IPS DF 19.7 (cell line): Measurements from ENCODE around the gene KCNG2.

Source experiments
- DNase-seq: peaks from one replicate; pipeline ENCODE4 v3.0.0-alpha.2; 2013; ENCODE audit warnings: low read depth, low spot score

KCNG2 gene

DNA sequence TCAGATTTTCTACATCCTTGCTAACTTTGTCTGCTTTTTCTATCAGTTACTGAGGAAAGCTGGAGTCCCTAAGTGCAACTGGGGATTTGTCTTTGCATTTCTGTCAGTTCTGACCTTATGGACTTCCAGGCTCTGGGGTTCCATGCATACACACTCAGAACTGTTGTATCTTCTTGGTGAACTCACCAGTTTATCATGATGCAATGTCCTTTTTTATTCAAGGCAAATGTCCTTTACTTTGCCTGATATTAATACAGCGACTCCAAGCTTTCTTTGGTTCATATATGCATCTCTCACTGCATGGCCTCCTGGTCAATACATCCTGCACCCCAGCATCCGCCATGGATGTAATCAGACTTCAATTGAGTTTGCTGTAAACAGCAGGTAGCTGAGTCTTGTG is 109.0 kb downstream of the KCNG2 start:
- DNase-seq = no peak

DNA sequence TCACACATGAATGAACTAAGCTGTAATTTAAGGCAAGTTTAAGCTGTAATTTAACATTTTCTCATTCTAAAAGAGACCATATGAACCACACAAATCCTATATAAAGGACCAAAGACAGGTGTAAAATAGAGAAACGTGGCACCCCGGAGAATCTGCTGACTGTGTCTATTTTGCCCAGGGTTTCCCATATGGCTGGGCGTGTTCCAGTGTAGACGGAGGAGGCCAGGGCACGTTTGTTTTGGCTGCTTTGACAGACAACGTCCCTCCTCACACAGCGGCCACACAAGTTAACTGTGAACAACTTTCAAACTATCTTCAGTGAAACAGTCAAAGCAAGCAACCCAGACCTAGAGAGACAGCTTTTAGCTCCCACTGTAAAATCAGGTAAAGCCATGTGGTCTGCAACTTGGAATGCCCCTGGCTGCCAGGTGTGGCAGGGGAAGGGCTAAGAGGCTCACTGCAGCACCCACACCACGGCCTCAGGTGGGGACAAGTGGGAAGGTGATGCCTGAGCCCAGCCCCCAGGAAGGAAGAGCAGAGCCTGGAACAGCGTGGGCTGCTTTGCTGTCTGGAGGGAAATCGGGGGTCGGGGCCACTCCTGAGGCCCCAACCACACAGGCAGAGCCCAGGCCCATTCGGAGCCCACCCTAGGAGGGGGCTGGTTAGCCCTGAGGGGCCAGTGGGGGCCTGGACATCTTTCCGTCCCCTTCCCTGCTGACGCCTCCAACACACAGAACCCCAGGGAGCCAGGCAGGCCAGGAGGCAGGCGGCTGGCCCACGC is 113.0 kb downstream of the KCNG2 start:
- DNase-seq = no peak

DNA sequence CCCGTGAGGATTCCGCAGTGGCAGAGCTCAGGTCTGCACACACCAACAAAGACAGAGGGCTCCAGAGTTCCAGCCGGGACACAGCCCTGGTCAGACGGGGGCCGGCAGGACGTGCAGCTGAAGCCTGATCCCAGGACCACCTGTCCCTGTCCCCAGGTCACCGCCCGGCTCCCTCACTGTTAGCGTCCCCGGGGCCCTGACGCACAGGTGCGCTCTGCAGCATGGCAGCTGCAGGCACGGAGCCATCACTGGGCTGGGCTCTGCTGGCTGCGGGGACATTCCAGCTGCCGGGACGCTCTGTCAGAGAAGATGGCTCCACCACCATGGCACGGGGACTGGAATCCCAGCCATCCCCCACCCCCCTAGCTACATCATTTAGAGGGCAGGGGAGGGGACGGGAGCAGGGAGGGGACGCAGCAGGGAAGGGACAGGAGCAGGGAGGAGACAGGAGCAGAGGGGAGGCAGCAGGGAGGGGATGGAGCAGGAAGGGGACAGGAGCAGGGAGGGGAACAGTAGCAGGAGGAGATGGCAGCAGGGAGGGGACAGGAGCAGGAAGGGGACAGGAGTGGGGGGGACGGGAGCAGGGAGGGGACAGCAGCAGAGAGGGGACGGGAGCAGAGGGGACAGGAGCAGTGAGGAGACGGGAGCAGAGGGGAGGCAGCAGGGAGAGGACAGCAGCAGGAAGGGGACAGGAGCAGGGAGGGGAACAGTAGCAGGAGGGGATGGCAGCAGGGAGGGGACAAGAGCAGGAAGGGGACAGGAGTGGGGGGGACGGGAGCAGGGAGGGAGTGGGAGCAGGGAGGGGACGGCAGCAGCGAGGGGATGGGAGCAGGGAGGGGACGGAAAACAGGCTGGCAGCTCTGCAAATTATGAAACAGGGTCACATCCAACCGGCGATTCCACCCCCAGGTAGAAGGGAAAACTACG is 113.9 kb downstream of the KCNG2 start:
- DNase-seq = no peak

DNA sequence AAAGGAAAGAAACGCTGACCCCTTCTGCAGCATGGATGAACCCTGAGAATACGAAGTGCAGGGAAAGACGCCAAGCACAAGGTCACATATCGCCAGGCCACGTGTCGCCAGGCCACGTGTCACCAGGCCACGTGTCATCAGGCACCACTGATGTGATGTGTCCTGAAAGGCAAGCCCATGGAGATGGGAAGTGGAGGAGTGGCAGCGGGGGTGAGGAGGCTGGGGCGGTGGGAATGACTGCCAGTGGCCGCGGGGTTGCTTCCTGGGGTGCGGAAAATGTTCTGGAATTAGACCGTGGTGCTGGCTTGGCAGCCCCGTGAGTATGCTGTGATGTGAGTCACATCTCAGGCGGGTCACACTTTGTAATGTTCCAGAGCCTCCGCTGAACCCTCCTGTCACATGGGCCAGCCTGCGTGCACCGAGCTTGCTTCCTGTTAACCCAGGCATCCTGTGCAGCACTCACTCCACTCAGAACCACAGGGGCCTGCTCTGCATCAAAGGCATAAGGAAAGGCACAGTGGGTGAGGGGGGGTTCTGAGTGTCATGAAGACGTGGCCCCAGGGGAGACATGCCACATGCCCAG is 114.8 kb downstream of the KCNG2 start:
- no peak for DNase-seq

DNA sequence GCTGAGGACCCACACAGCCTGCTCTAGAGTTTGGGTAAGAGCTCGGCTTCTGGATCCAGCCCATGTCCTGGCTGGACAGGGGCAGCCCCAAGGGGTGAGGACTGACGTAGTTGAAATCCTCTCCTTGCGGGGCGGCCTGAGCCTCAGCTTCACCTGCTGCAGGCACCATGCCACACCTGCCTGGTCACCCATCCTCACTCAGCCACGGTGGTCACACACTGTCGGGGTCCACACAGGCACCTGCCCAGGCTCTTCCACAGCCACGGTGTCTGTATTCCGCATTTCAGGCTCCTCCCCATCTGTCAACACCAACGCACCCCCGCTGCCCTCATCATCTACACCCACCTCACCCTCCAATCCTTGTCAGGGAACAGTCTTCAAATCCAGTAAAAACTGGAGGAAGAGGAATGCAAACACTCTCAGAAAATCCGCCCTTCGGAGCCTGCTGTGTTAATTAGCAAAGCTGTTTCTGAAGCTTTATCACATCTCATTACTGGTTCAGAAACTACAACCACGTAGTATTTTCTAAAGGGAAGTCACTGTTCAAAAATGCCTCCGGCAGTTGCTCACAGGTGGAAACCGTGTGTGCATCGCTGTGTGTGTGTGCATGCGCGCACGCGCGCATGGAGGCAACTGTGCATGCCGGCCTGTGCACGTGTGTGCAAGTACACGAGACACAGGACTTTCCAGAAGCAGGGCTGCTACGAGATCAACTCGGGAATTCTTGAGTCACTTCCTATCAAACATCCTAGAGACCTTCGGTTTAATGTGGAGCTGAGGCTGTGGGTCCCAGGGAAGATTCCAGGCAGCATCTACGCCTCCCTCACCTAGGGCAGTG is 115.5 kb downstream of the KCNG2 start:
- DNase-seq = no peak

DNA sequence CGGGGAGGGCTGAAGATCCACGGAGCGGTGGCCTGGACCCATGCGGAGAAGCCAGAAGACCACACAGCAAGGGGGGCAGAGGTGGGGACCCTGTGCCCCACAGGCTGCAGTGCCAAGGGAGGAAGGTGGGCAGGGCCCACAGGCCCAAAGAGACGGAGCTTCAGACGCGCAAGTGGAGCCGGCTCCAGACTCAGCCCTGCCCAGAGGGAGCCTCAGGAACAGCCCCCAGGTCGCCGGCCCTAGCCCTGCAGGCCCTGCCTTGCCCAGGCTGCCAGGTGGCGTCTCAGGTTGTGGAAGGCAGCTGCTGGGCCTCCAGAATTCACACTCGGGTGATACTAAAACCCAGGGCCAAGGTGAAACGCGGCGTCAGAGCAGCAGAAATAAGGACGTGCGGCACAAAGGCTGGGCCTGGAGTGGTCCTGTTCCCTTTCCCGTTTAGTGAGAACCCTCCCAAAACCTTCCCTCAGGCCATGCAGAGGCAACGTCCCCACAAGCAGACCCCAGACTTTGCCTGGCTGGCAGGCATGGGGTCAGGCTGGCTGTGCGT is 116.9 kb downstream of the KCNG2 start:
- no peak for DNase-seq

DNA sequence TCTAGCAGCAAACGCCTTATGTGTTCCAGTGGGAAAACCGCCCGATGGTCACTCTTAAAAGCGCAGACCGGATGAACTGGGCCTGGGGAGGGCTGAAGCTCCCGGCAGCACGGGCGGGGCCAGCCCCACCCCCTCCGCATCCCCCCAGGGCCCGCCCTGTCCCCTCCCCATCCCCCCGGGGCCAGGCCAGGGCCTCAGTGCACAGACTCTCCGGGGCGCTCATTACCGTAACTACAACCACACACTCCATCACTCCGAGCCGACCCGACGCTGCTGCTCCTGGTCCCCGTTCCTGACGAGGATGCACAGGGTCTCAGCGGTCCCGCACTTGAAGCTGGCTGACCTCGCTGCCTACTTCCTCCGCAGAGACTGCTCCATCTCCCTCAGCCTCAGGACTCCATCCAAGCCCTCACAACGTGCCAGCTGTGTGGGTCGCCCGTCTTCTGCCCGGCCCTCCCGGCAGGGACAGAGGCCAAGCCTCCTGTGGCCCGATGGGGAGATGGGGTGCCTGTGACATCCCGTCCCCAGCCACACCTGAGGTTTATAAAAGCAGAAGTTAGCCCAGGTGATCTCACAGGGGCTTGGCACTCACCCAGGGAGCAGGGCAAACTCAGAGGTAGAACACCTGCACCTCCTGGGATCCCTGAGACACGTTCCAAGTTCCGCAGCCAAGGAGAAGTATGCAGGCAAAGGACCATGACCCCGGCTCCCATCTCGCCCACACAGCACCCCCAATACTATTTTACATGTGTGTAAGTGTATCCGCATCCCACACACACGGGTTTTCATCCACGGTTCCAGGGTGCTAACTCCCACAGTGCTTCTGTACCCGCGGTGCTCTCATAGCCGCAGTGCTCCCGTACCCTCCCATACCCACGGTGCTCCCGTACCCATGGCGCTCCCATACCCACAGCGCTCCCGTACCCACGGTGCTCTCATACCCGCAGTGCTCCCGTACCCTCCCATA is 117.7 kb downstream of the KCNG2 start:
- DNase-seq = no peak

DNA sequence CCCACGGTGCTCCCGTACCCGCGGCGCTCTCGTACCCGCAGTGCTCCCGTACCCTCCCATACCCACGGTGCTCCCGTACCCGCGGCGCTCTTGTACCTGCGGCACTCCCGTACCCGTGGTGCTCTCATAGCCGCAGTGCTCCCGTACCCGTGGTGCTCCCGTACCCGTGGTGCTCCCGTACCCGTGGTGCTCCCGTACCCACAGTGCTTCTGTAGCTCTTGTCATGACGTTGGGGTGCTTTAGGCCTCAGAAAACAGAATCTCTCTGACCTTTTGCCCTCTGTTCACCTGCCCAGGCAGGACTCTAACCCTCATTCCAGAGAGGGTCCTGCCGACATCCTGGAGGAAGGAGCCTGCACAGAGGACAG is 118.4 kb downstream of the KCNG2 start:
- DNase-seq = no peak

DNA sequence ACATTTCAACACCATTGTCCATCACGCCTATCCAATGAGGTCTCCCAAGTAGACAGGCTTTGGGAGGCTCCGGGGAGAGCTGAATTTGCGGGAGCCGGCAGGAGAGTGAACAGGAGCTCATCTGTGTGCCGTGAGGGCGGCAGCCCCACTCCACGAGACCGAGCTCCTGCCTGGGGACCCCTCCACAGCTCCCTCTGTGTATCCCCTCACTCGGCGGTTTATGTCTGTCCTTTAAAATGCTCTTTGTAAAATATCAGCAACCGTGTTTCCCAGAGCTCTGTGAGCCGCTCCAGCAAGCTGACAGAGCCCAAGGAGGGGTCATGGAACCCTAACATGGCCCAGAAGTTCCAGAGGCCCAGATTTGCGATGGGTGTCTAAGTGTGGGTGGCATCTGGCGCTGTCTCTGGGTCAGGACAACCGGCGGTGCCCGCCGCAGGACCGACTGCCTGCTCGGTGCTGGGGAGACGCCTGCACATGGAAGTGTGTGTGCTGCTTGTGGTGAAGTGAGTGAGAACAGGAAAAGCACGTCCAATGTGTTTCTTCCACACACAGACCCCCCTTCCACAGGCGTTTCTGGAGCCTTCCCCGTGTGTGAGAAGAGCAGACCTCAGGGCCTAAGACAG is 118.9 kb downstream of the KCNG2 start:
- no peak for DNase-seq

DNA sequence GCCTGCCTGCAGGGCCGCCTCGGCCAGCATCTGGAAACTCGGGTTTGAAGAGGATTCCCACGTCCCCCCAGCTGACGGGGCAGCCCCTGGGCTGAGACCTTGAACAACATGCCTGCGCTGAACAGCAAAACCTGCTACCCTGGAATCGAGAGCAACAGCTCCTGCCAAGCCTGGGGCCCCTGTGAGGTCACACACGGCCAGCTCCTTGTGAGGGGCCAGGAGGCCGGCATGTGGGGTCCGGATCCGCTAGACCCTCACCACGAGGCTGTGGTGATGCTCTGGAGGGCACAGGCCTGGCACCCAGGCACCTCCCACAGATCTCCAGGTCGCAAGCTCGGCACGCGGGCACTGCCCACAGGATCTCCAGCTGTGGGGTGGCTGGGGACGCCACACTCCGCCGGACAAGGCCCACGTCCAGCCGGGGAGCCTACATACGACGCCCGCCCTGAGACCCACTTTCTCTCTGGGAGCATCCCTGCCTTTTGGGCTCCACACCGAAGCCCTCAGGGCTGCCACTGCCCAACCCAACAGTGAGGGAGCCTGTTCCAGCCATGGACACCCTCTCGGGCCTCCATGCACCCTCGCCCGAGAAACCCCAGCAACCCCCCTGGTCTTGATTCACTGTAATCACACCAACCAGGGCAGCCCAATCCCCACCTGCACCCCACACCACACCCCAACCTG is 119.6 kb downstream of the KCNG2 start:
- DNase-seq = no peak

DNA sequence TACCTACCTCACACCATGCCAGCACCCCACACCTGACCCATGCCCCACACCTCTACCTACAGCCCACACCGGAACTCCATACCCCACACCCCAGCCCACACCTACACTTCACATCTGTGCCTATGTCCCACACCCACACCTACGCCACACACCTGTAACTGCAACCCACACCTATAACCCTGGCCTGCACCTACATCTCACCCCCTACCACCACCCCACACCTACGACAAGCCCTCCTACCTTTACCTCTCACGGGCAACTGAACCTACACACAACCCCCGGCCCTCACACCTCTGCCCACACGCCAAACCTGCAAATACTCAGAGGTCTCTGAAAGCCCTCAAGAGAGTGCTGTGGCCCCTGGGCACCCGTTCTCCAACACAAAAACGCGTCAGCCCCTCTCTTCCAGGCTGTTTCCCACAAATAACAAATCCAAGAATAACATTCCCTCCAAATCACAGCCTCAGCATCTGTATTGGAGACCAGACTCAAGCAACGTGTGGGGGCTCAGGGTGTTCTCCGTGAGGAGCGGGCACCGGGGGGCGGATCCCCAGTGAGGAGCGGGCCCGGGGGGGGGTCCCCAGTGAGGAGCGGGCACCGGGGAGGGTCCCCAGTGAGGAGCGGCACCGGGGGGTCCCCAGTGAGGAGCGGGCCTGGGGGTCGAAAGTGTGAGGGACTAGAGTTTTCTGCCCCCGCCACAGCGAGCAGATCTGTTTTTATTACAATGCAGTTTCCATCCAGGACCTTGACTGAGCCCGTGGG is 120.3 kb downstream of the KCNG2 start:
- no peak for DNase-seq

DNA sequence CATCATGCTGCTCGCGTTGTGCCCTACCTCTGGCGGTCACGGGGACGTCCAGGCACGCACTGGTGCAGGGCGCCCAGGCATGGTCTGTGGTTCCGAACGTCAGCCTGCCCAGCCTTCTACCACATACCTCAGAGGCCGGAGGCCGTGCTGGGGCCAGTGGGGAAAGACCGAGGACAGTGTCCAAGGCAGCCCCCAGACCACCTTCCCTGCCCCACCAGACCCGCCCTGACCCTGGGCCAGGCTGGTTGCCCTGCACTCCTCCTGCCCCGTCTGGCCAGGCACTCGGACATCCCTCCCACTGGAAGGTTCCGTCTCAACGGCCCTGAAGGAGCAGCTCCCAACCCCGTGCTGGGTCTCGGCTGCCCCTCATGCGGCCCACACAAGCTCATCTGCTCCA is 120.9 kb downstream of the KCNG2 start:
- no peak for DNase-seq

DNA sequence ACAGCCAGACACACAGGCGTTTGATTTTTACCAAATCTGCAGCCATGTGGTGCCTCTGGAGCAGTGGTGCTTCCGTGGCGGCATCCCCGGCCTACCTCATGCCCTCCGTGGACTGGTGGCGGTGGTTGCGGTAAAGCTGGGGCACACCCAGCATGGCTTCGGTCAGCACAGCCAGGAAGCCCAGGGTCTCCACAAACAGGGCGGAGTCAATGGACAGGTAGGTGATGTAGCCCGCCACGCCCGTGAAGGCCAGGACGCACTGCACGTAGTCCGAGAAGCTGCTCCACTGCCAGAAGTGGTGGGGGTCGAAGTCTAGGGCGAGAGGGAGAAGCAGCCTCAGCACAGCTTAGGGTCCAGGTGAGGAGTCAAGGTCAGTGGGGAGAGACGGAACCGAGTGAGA is 121.4 kb downstream of the KCNG2 start:
- DNase-seq = no peak

DNA sequence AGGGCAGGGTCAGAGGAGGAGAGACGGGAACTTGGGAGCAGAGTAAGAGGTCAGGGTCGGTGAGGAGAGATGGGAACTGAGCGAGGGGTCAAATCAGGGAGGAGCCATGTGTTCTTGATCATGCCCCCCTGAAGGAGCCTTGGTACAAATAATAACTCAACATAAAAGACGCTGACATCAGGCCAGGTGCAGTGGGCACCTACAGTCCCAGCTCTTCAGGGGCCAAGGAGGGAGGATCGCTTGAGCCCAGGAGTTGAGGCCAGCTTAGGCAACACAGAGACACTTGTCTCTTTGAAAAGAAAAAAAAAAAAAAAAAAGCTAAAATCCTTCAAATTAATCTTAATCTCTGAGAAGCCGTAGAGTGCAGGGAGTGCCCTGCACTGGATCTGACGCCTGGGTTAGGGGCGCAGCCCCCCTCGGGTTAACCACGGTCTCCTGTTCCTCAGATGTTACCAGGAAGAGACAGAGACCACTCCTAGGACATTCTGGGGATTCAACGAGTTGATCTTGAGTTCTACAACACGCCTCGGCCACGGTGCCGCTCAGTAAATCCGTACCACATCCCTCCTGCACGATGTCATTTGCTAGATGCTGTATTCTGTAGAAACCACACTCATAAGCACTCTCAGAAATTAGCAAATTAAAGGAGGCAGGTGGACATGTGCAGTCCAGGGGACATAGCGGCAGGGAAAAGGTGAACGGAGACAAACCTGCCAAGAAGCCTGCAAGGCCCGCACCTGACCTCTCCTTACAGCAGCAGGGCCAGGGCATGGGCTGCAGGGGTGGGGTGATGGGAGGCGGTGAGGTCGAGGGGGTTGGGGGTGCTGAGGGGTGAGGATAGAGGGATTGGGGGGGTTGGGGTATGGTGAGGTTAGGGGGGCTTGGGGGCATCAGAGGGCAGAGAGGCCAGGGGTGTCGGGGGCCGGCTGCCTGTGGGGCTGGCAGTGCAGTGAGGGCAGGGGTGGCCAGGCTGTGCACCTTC is 124.5 kb downstream of the KCNG2 start:
- no peak for DNase-seq

DNA sequence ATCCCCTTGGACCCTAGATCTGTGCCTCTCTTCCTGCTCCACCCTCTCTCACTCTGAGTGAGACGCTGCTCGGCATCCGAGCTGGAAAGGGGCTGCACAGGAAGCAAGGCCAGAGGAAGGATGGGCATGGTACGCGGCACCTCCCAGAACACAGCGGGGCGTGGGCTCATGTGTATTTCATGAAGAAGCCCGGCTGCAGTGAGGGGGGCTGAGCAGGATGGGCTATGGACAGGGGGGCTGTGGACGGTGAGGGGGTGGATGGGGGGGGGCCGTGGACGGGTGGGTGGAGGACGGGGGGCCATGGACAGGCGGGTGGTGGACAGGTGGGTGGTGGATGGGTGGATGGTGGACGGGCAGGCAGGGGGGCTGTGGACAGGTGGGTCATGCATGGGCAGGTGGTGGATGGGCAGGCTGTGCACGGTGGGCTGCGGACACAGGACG is 125.3 kb downstream of the KCNG2 start:
- no peak for DNase-seq

DNA sequence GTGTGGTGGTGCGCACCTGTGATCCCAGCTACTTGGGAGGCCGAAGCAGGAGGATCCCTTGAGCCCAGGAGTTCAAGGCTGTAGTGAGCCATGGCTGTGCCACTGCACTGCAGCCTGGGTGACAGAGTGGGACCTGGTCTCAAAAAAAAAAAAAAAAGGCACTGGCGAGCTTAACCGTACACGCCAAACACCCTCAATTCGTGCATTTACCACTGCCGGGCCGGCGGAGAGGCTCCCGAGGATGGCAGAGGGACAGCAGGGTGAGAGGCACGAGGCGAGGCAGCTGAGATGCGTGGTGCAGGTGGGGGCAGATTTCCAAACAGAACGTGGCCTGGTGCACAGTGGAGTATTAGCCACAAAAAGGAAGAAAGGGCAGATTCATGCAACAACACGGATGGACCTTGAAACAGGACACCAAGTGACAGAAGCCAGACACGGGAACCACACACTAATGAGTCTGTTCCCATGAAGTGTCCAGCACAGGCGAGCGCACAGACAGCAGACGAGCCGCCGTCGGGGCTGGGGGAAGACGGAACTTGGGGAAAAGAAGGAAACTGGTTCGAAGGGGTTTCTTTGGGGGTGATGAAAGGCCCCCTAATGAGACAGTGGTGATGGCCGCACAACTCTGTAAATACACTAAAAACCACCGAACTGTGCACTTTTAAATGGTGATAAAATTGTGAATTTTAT is 126.3 kb downstream of the KCNG2 start:
- no peak for DNase-seq
